CD14-positive monocyte (primary cell): ENCODE results near the gene APOL1. TPM values are rescaled to one million over a fixed set of nuclear protein-coding genes. Genes with fewer than 3 reads are reported as not detected.

ENCODE experiments used
- DNase-seq, 3 donors: peaks; one replicate each; pipeline ENCODE4 v3.0.0-alpha.2; 2011 to 2022
- H2AFZ ChIP-seq: 2 replicates; pipeline ENCODE4 v1.6.0; 2012; ENCODE audit warnings: mild to moderate bottlenecking, low read depth, low read length, inconsistent platforms; ENCODE audit not compliant: insufficient read depth, poor library complexity, severe bottlenecking
- H3K27ac ChIP-seq, 2 donors: 1 replicate in 1 of 2; 2 replicates in 1 of 2; pipeline ENCODE4 v1.5.1; 2012 to 2013; ENCODE audit warnings: low read length in 2 of 2, control low read depth in 1 of 2, inconsistent platforms in 1 of 2, low read depth in 1 of 2, mild to moderate bottlenecking in 1 of 2
- H3K27me3 ChIP-seq, 2 donors: one replicate each; pipeline versions ENCODE4 v1.6.0 to v1.6.1; 2011 to 2013; ENCODE audit warnings: low read length in 2 of 2; ENCODE audit not compliant: control insufficient read depth in 2 of 2, insufficient read depth in 2 of 2
- H3K36me3 ChIP-seq, 2 donors: replicated peaks in 1 of 2; 1 replicate in 1 of 2; 2 replicates in 1 of 2; pipeline versions ENCODE4 v1.5.1 to v1.6.1; 2012 to 2013; ENCODE audit warnings: low read length in 2 of 2, control low read depth in 1 of 2, inconsistent platforms in 1 of 2, mild to moderate bottlenecking in 1 of 2; ENCODE audit not compliant: insufficient read depth in 2 of 2, control insufficient read depth in 1 of 2
- H3K4me1 ChIP-seq, 2 donors: 1 replicate in 1 of 2; 2 replicates in 1 of 2; pipeline versions ENCODE4 v1.5.1 to v1.6.1; 2012 to 2013; ENCODE audit warnings: low read length in 2 of 2, control low read depth in 1 of 2, inconsistent platforms in 1 of 2, mild to moderate bottlenecking in 1 of 2, moderate library complexity in 1 of 2; ENCODE audit not compliant: insufficient read depth in 2 of 2, control insufficient read depth in 1 of 2
- H3K4me2 ChIP-seq: replicated peaks from 2 replicates; pipeline ENCODE3; 2012; ENCODE audit warnings: low read length, moderate library complexity, mild to moderate bottlenecking; ENCODE audit not compliant: poor library complexity, severe bottlenecking; ENCODE audit errors: extremely low read depth
- H3K4me3 ChIP-seq, 3 experiments: fragments of 200-600 bp in 1 of 3; sonication (generic) in 1 of 3; replicated peaks in 1 of 3; 1 replicate in 2 of 3; 2 replicates in 1 of 3; pipeline ENCODE4 v1.5.1; 2011 to 2013; ENCODE audit warnings: low read length in 3 of 3, mild to moderate bottlenecking in 3 of 3, control low read depth in 2 of 3, low read depth in 2 of 3, inconsistent platforms in 1 of 3, moderate library complexity in 1 of 3
- H3K79me2 ChIP-seq: 2 replicates; pipeline ENCODE4 v1.6.0; 2012; ENCODE audit warnings: mild to moderate bottlenecking, control low read depth, inconsistent platforms, low read length, moderate library complexity; ENCODE audit not compliant: insufficient read depth
- H3K9ac ChIP-seq: 2 replicates; pipeline ENCODE4 v1.6.0; 2017; ENCODE audit warnings: low read length, mild to moderate bottlenecking; ENCODE audit not compliant: insufficient read depth, poor library complexity, severe bottlenecking
- H3K9me3 ChIP-seq, 2 donors: replicated peaks in 1 of 2; 1 replicate in 1 of 2; 2 replicates in 1 of 2; pipeline versions ENCODE4 v1.5.1 to v1.6.1; 2012 to 2013; ENCODE audit warnings: low read length in 2 of 2, control low read depth in 1 of 2; ENCODE audit not compliant: control insufficient read depth in 1 of 2, insufficient read depth in 1 of 2
- H4K20me1 ChIP-seq: 2 replicates; pipeline ENCODE4 v1.6.0; 2012; ENCODE audit warnings: mild to moderate bottlenecking, low read length, control low read depth, moderate library complexity; ENCODE audit not compliant: insufficient read depth
- H3K27ac Mint-ChIP-seq, 7 donors: one replicate each; pipeline ENCODE4 v1.8.0; 2020; ENCODE audit warnings: mild to moderate bottlenecking in 7 of 7, mixed read lengths in 7 of 7, moderate library complexity in 6 of 7, inconsistent platforms in 2 of 7
- H3K27me3 Mint-ChIP-seq, 3 donors: one replicate each; pipeline ENCODE4 v1.8.0; 2021 to 2022; ENCODE audit warnings: low read depth in 3 of 3, mild to moderate bottlenecking in 3 of 3, mixed read lengths in 3 of 3, moderate library complexity in 3 of 3, inconsistent platforms in 1 of 3
- H3K36me3 Mint-ChIP-seq, 2 donors: one replicate each; pipeline ENCODE4 v1.8.0; 2020; ENCODE audit warnings: mixed read lengths in 2 of 2, inconsistent platforms in 1 of 2, mild to moderate bottlenecking in 1 of 2
- H3K4me1 Mint-ChIP-seq: one replicate; pipeline ENCODE4 v1.8.0; 2020; ENCODE audit warnings: mild to moderate bottlenecking, mixed read lengths
- H3K4me3 Mint-ChIP-seq, 2 donors: one replicate each; pipeline ENCODE4 v1.8.0; 2020; ENCODE audit warnings: mild to moderate bottlenecking in 2 of 2, mixed read lengths in 2 of 2, moderate library complexity in 1 of 2
- H3K9me3 Mint-ChIP-seq, 7 donors: one replicate each; pipeline ENCODE4 v1.8.0; 2020 to 2022; ENCODE audit warnings: mixed read lengths in 7 of 7, mild to moderate bottlenecking in 6 of 7, moderate library complexity in 6 of 7, inconsistent platforms in 2 of 7
- WGBS: methylation state at CpG from one replicate; pipeline ENCODE4 v1.1.5; 2013; ENCODE audit warnings: missing lambda C conversion rate; ENCODE audit not compliant: insufficient coverage; 5-methylcytosine and 5-hydroxymethylcytosine counted together
- intact Hi-C, 2 donors: fragments of 100-400 bp; cut with micrococcal nuclease; formaldehyde crosslinking; loops; one replicate each; pipeline versions ENCODE4 v1.15.0 to v1.15.1; 2023
- polyA plus RNA-seq, 3 donors: library from polyadenylated mRNA; depleted of rRNA in 1 of 3; unstranded in 2 of 3; stranded (reverse) in 1 of 3; fragments of 300-500 nt in 2 of 3; fragments of >200 nt in 1 of 3; fragmentation: Illumina TruSeq in 2 of 3; gene quantifications; 1 replicate in 2 of 3; 2 replicates in 1 of 3; pipeline ENCODE4 v1.2.3, GENCODE V29; 2012 to 2021
- TF ChIP-seq, protein P1 (sequence below): fragments of 200-600 bp; IDR thresholded peaks from one replicate; pipeline ENCODE4 v1.8.0; 2022; ENCODE audit warnings: antibody characterized with exemption, mild to moderate bottlenecking

The APOL1 gene
- polyA plus RNA-seq, 3 donors, result 3.4 to 7.5 (median 6.1) TPM

- DNase-seq, result no peak
- Histone ChIP-seq H4K20me1 (peaks cover 100% of the 10 kb centered on the region), H3K27me3 (no peaks in the 10 kb centered on the region), H3K36me3 (peaks cover 97 to 100% of the 10 kb centered on the region in 2 donors), H3K4me1 (no peaks in the 10 kb centered on the region), H3K79me2 (peaks cover 82% of the 10 kb centered on the region), H3K27ac (peak overlapping the region in 1 of 2 donors; percentile 5), H2AFZ (no peak overlapping the region), H3K4me2 (no peak overlapping the region), H3K9ac (no peak overlapping the region), H3K9me3 (no peaks in the 10 kb centered on the region), H3K4me3 (no peak overlapping the region)
- Mint-ChIP-seq H3K9me3 (peaks cover 0 to 2% (median 0%) of the 10 kb centered on the region in 7 donors), H3K36me3 (peaks cover 84 to 100% of the 10 kb centered on the region in 2 donors), H3K27ac (peak overlapping the region in 4 of 7 donors; percentile 12 to 65 (median 58)), H3K4me1 (no peaks in the 10 kb centered on the region), H3K4me3 (no peak overlapping the region), H3K27me3 (no peaks in the 10 kb centered on the region)
- TF ChIP-seq, protein P1, sequence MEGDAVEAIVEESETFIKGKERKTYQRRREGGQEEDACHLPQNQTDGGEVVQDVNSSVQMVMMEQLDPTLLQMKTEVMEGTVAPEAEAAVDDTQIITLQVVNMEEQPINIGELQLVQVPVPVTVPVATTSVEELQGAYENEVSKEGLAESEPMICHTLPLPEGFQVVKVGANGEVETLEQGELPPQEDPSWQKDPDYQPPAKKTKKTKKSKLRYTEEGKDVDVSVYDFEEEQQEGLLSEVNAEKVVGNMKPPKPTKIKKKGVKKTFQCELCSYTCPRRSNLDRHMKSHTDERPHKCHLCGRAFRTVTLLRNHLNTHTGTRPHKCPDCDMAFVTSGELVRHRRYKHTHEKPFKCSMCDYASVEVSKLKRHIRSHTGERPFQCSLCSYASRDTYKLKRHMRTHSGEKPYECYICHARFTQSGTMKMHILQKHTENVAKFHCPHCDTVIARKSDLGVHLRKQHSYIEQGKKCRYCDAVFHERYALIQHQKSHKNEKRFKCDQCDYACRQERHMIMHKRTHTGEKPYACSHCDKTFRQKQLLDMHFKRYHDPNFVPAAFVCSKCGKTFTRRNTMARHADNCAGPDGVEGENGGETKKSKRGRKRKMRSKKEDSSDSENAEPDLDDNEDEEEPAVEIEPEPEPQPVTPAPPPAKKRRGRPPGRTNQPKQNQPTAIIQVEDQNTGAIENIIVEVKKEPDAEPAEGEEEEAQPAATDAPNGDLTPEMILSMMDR, result no peak
- intact Hi-C loops, result no loop called here
- 93% methylated on average over 14 of the region's 18 CpGs for WGBS
These were observed 53.3 kb downstream of the APOL1 start for GRCh38 chr22:36306227-36306626.

DNA sequence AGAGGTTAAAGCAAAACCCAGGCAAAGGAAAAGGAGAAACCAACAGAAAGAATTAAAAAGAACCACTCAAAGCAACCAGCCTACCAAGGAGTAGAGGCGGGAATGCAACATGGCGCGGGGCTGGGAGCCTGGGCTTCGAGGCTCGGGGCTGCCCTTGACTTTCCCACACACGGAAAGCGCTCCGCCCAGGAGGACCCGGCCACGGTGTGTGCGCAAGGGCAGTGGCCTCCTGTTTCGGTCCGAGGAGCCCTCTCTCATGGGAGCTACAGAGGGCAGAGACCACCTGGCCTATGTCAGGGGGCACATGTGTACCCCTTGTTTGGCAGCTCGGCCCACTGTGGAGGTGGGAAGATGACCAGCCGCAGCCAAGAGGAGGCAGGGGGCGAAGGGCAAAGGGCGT lies 55.9 kb downstream of the APOL1 start:
- Histone ChIP-seq H3K9me3 (no peaks in the 10 kb centered on the region), H3K4me1 (no peaks in the 10 kb centered on the region), H3K36me3 (peaks cover 95 to 100% of the 10 kb centered on the region in 2 donors), H3K4me2 (no peak overlapping the region), H3K27me3 (no peaks in the 10 kb centered on the region), H3K79me2 (peaks cover 85% of the 10 kb centered on the region), H3K9ac (no peak overlapping the region), H3K4me3 (no peak overlapping the region), H2AFZ (no peak overlapping the region), H4K20me1 (peaks cover 100% of the 10 kb centered on the region), H3K27ac (peak overlapping the region in 1 of 2 donors; percentile 20)
- peaks cover 86 to 100% of the 10 kb centered on the region in 2 donors for H3K36me3 Mint-ChIP-seq
- no peak for DNase-seq
- TF ChIP-seq, protein P1, result no peak
- no peak overlapping the region for H3K4me3 Mint-ChIP-seq
- no peaks in the 10 kb centered on the region for H3K4me1 Mint-ChIP-seq
- intact Hi-C loops, result no loop called here
- WGBS, result 97% methylated on average over 17 of the region's 17 CpGs
- no peaks in the 10 kb centered on the region for H3K27me3 Mint-ChIP-seq
- H3K9me3 Mint-ChIP-seq, result peaks cover 0 to 2% (median 0%) of the 10 kb centered on the region in 7 donors
- peak overlapping the region in 4 of 7 donors; percentile 13 to 68 (median 38) for H3K27ac Mint-ChIP-seq
